Aorta (tissue), 5 donors: ENCODE results near the gene FCN3. TPM values are rescaled to one million over a fixed set of nuclear protein-coding genes. Genes with fewer than 3 reads are reported as not detected.
A peak's percentile ranks its signal among the peaks of the same experiment; 100 is the strongest.

Experiments
- ATAC-seq: fragments of 200-7000 bp; cut with Tn5 transposase; one replicate; pipeline ENCODE4 v1.9.1; 2022; ENCODE audit warnings: moderate library complexity; ENCODE audit not compliant: low FRiP score
- DNase-seq, 2 donors: peaks; one replicate each; pipeline ENCODE4 v3.0.0-alpha.2; 2020
- H3K27ac ChIP-seq, 2 donors: one replicate each; pipeline ENCODE4 v1.5.1; 2013; ENCODE audit warnings: low read length in 2 of 2, mild to moderate bottlenecking in 2 of 2, moderate library complexity in 2 of 2, control low read depth in 1 of 2, inconsistent platforms in 1 of 2, low read depth in 1 of 2
- H3K27me3 ChIP-seq, 2 donors: one replicate each; pipeline ENCODE4 v1.6.1; 2013; ENCODE audit warnings: control low read depth in 1 of 2, low read length in 1 of 2, mild to moderate bottlenecking in 1 of 2, moderate library complexity in 1 of 2; ENCODE audit not compliant: insufficient read depth in 2 of 2, control insufficient read depth in 1 of 2
- H3K36me3 ChIP-seq, 2 donors: one replicate each; pipeline ENCODE4 v1.6.1; 2013; ENCODE audit warnings: control low read depth in 1 of 2, low read length in 1 of 2, mild to moderate bottlenecking in 1 of 2; ENCODE audit not compliant: insufficient read depth in 2 of 2, control insufficient read depth in 1 of 2
- H3K4me1 ChIP-seq, 2 donors: one replicate each; pipeline ENCODE4 v1.6.1; 2013; ENCODE audit warnings: low read length in 2 of 2, control low read depth in 1 of 2, mild to moderate bottlenecking in 1 of 2, moderate library complexity in 1 of 2; ENCODE audit not compliant: insufficient read depth in 2 of 2, control insufficient read depth in 1 of 2
- H3K4me3 ChIP-seq, 2 donors: one replicate each; pipeline ENCODE4 v1.5.1; 2013; ENCODE audit warnings: low read length in 2 of 2, control low read depth in 1 of 2, mild to moderate bottlenecking in 1 of 2
- H3K9me3 ChIP-seq: one replicate; pipeline ENCODE4 v1.6.1; 2013; ENCODE audit warnings: mild to moderate bottlenecking, low read length; ENCODE audit not compliant: control insufficient read depth
- whole genome bisulfite sequencing, 2 donors: extraction: QIAGEN DNeasy Blood & Tissue Kit; methylation state at CpG; one replicate each; pipeline ENCODE4 v1.1.7; 2013; 5-methylcytosine and 5-hydroxymethylcytosine counted together
- intact Hi-C, 2 donors: fragments of 100-400 bp; cut with DNase I; formaldehyde crosslinking; loops; one replicate each; pipeline versions ENCODE4 v1.14.2 to v1.15.0; 2022
- polyA plus RNA-seq, 2 donors: library from polyadenylated mRNA; stranded (reverse); fragments of 200-250 nt; gene quantifications; one replicate each; pipeline ENCODE4 v1.2.3, GENCODE V29; 2013
- total RNA-seq, 2 donors: library from RNA; stranded (reverse); fragmentation: NEBNext Ultra II Directional; extraction: Animal tissue kit (Norgen Biotek cat#: 25700); gene quantifications; one replicate each; pipeline ENCODE4 v1.2.1, GENCODE V29; 2021
- donor health status: healthy with polysubstance abuse.
- donor health status: Bipolar disorder and iron deficiency.
- donor health status: DM: no; HTN: no; CAD: no.
- donor health status: DM: no; HTN: no; CAD: no.
- donor health status: DM: yes; HTN: yes; CAD: no.

The FCN3 gene
- total and polyA plus RNA-seq, 4 donors: 0.15 to 11.5 (median 1.6) TPM

GRCh38 chr1:27358928-27359313, 15.7 kb downstream of the FCN3 start:
- Histone ChIP-seq H3K27me3 (no peaks in the 10 kb centered on the region), H3K9me3 (no peaks in the 10 kb centered on the region), H3K4me3 (no peak overlapping the region), H3K36me3 (peaks cover 0 to 6% of the 10 kb centered on the region in 2 donors), H3K4me1 (no peaks in the 10 kb centered on the region), H3K27ac (no peak overlapping the region)
- ATAC-seq (no peak), DNase-seq (no peak)
- intact Hi-C loops: no loop called here
- 94 to 95% methylated on average over 5 of the region's 5 CpGs for WGBS, 2 donors

GRCh38 chr1:27358038-27358927, 16.3 kb downstream of the FCN3 start:
- Histone ChIP-seq H3K36me3 (peaks cover 0 to 7% of the 10 kb centered on the region in 2 donors), H3K9me3 (no peaks in the 10 kb centered on the region), H3K4me1 (no peaks in the 10 kb centered on the region), H3K27me3 (no peaks in the 10 kb centered on the region), H3K4me3 (no peak overlapping the region), H3K27ac (no peak overlapping the region)
- intact Hi-C loops: no loop called here
- ATAC-seq (no peak), DNase-seq (no peak)
- WGBS, 2 donors: 93 to 94% methylated on average over 21 of the region's 21 CpGs

GRCh38 chr1:27357281-27358037, 17.2 kb downstream of the FCN3 start:
- no peaks in the 10 kb centered on the region for H3K4me1 ChIP-seq
- 45% methylated on average over 39 to 40 of the region's 40 CpGs for WGBS, 2 donors
- H3K27me3 ChIP-seq: no peaks in the 10 kb centered on the region
- intact Hi-C loops: loop anchor here (2.0 kb wide), 1 partner anchor 35 kb away; the partner anchor contains the start of gene GPR3 (in 2 of the 2)
- H3K36me3 ChIP-seq: peaks cover 0 to 10% of the 10 kb centered on the region in 2 donors
- ATAC-seq (peak; percentile 85), DNase-seq (peak; percentile 80 to 92)
- H3K27ac ChIP-seq: no peak overlapping the region
- no peaks in the 10 kb centered on the region for H3K9me3 ChIP-seq
- H3K4me3 ChIP-seq: no peak overlapping the region

GRCh38 chr1:27356619-27357280, 17.9 kb downstream of the FCN3 start:
- WGBS, 2 donors: 86% methylated on average over 34 to 37 of the region's 37 CpGs
- Histone ChIP-seq H3K9me3 (no peaks in the 10 kb centered on the region), H3K4me1 (no peaks in the 10 kb centered on the region), H3K27ac (no peak overlapping the region), H3K27me3 (no peaks in the 10 kb centered on the region), H3K4me3 (no peak overlapping the region), H3K36me3 (peaks cover 0 to 8% of the 10 kb centered on the region in 2 donors)
- DNase-seq: no peak
- ATAC-seq: peak; percentile 7
- intact Hi-C loops: loop anchor here (2.0 kb wide), 1 partner anchor 36 kb away; the partner anchor contains the start of gene GPR3 (in 2 of the 2)

- WGBS, 2 donors: 90 to 93% methylated on average over 13 of the region's 13 CpGs
- ATAC-seq (no peak), DNase-seq (no peak)
- Histone ChIP-seq H3K4me1 (no peaks in the 10 kb centered on the region), H3K4me3 (no peak overlapping the region), H3K27ac (no peak overlapping the region), H3K9me3 (no peaks in the 10 kb centered on the region), H3K27me3 (no peaks in the 10 kb centered on the region), H3K36me3 (peaks cover 0 to 7% of the 10 kb centered on the region in 2 donors)
- intact Hi-C loops: loop anchor here (2.0 kb wide), 1 partner anchor 37 kb away; the partner anchor contains the start of gene GPR3 (in 2 of the 2)
Observed at GRCh38 chr1:27356277-27356618, 18.4 kb downstream of the FCN3 start.

- intact Hi-C loops: loop anchor here (2.0 kb wide), 1 partner anchor 37 kb away; the partner anchor contains the start of gene GPR3 (in 2 of the 2)
- no peaks in the 10 kb centered on the region for H3K4me1 ChIP-seq
- ATAC-seq: no peak
- H3K27ac ChIP-seq: no peak overlapping the region
- H3K36me3 ChIP-seq: peaks cover 0 to 7% of the 10 kb centered on the region in 2 donors
- H3K4me3 ChIP-seq: no peak overlapping the region
- DNase-seq: no peak
- no peaks in the 10 kb centered on the region for H3K27me3 ChIP-seq
- WGBS, 2 donors: 92 to 95% methylated on average over 5 of the region's 5 CpGs
- no peaks in the 10 kb centered on the region for H3K9me3 ChIP-seq
Observed at GRCh38 chr1:27355683-27356082, 18.9 kb downstream of the FCN3 start.

GRCh38 chr1:27353629-27354028, 21.0 kb downstream of the FCN3 start:
- H3K4me3 ChIP-seq: no peak overlapping the region
- no peaks in the 10 kb centered on the region for H3K4me1 ChIP-seq
- peaks cover 0 to 7% of the 10 kb centered on the region in 2 donors for H3K36me3 ChIP-seq
- no peaks in the 10 kb centered on the region for H3K9me3 ChIP-seq
- H3K27me3 ChIP-seq: no peaks in the 10 kb centered on the region
- WGBS, 2 donors: 86 to 88% methylated on average over 3 of the region's 3 CpGs
- intact Hi-C loops: no loop called here
- ATAC-seq: no peak
- no peak for DNase-seq
- no peak overlapping the region for H3K27ac ChIP-seq

- ATAC-seq (no peak), DNase-seq (no peak)
- Histone ChIP-seq H3K36me3 (peaks cover 0 to 4% of the 10 kb centered on the region in 2 donors), H3K27me3 (no peaks in the 10 kb centered on the region), H3K4me3 (no peak overlapping the region), H3K4me1 (no peaks in the 10 kb centered on the region), H3K27ac (no peak overlapping the region), H3K9me3 (no peaks in the 10 kb centered on the region)
- intact Hi-C loops: no loop called here
- 83 to 84% methylated on average over 13 of the region's 13 CpGs for WGBS, 2 donors
Observed at GRCh38 chr1:27353166-27353565, 21.5 kb downstream of the FCN3 start.
